ENCODE data around the gene ATAD1. TPM values are rescaled to one million over a fixed set of nuclear protein-coding genes. Genes with fewer than 3 reads are reported as not detected.

ATAD1 gene
- total and polyA plus RNA-seq, 2 donors (not counting 1 experiment from before 2014, with no cell fraction given) = 34.7 to 49.0 TPM

- Histone ChIP-seq H3K9ac (ENCODE audit: insufficient read depth, low read length) (no peak overlapping the region), H3K4me1 (ENCODE audit: control insufficient read depth, extremely low read depth, insufficient read depth, low read length) (no peaks in the 10 kb centered on the region), H3K9me3 (ENCODE audit: control insufficient read depth, insufficient read depth, low read depth, low read length) (no peaks in the 10 kb centered on the region), H4K20me1 (ENCODE audit: control insufficient read depth, extremely low read depth, insufficient read depth, low read length) (no peaks in the 10 kb centered on the region), H3K27ac (ENCODE audit: insufficient read depth, low read length) (no peak overlapping the region), H3K4me2 (ENCODE audit: extremely low read depth, insufficient read depth, low read length) (no peak overlapping the region), H3K79me2 (ENCODE audit: control insufficient read depth, insufficient read depth, low read length) (no peaks in the 10 kb centered on the region), H3K4me3 (replicated peaks in 1 of 4; ENCODE audit: control extremely low read depth in 1 of 4, insufficient read depth in 1 of 4, low read depth in 3 of 4, low read length in 4 of 4) (no peak overlapping the region), H2AFZ (ENCODE audit: low read length) (no peak overlapping the region), H3K27me3 (ENCODE audit: control insufficient read depth, insufficient read depth, low read length) (no peaks in the 10 kb centered on the region), H3K36me3 (ENCODE audit: control insufficient read depth, insufficient read depth, low read length) (no peaks in the 10 kb centered on the region)
- no peak for DNase-seq (ENCODE audit: low read depth in 2 of 2)
- TF ChIP-seq CTCF (conservative IDR thresholded peaks at IDR 0.05 in 1 of 2, IDR thresholded peaks at IDR 0.05 in 1 of 2; ENCODE audit: low read depth in 1 of 2, low read length in 2 of 2) (no peak), EZH2 (IDR thresholded peaks at IDR 0.05; ENCODE audit: low read length, missing control alignments) (no peak)
Observed at GRCh38 chr10:87827681-87828080, 9.7 kb upstream of the ATAD1 start.

- H4K20me1 ChIP-seq (ENCODE audit: control insufficient read depth, extremely low read depth, insufficient read depth, low read length) = no peaks in the 10 kb centered on the region
- no peak overlapping the region for H3K27ac ChIP-seq (ENCODE audit: insufficient read depth, low read length)
- no peak overlapping the region for H3K4me2 ChIP-seq (ENCODE audit: extremely low read depth, insufficient read depth, low read length)
- no peak overlapping the region for H3K9ac ChIP-seq (ENCODE audit: insufficient read depth, low read length)
- DNase-seq (ENCODE audit: low read depth in 2 of 2) = no peak
- no peaks in the 10 kb centered on the region for H3K27me3 ChIP-seq (ENCODE audit: control insufficient read depth, insufficient read depth, low read length)
- TF ChIP-seq CTCF (conservative IDR thresholded peaks at IDR 0.05 in 1 of 2, IDR thresholded peaks at IDR 0.05 in 1 of 2; ENCODE audit: low read depth in 1 of 2, low read length in 2 of 2) (no peak), EZH2 (IDR thresholded peaks at IDR 0.05; ENCODE audit: low read length, missing control alignments) (no peak)
- no peaks in the 10 kb centered on the region for H3K9me3 ChIP-seq (ENCODE audit: control insufficient read depth, insufficient read depth, low read depth, low read length)
- H3K36me3 ChIP-seq (ENCODE audit: control insufficient read depth, insufficient read depth, low read length) = no peaks in the 10 kb centered on the region
- no peaks in the 10 kb centered on the region for H3K4me1 ChIP-seq (ENCODE audit: control insufficient read depth, extremely low read depth, insufficient read depth, low read length)
- H2AFZ ChIP-seq (ENCODE audit: low read length) = no peak overlapping the region
- H3K4me3 ChIP-seq (replicated peaks in 1 of 4; ENCODE audit: control extremely low read depth in 1 of 4, insufficient read depth in 1 of 4, low read depth in 3 of 4, low read length in 4 of 4) = no peak overlapping the region
- no peaks in the 10 kb centered on the region for H3K79me2 ChIP-seq (ENCODE audit: control insufficient read depth, insufficient read depth, low read length)
Observed at GRCh38 chr10:87826653-87827052, 8.6 kb upstream of the ATAD1 start.

GRCh38 chr10:87819289-87819585, 1.2 kb upstream of the ATAD1 start:
- Histone ChIP-seq H3K36me3 (ENCODE audit: control insufficient read depth, insufficient read depth, low read length) (peaks cover 2% of the 10 kb centered on the region), H3K27me3 (ENCODE audit: control insufficient read depth, insufficient read depth, low read length) (no peaks in the 10 kb centered on the region), H3K4me1 (ENCODE audit: control insufficient read depth, extremely low read depth, insufficient read depth, low read length) (peaks cover 6% of the 10 kb centered on the region), H3K79me2 (ENCODE audit: control insufficient read depth, insufficient read depth, low read length) (peaks cover 37% of the 10 kb centered on the region), H3K4me2 (ENCODE audit: extremely low read depth, insufficient read depth, low read length) (no peak overlapping the region), H2AFZ (ENCODE audit: low read length) (no peak overlapping the region), H4K20me1 (ENCODE audit: control insufficient read depth, extremely low read depth, insufficient read depth, low read length) (no peaks in the 10 kb centered on the region), H3K27ac (ENCODE audit: insufficient read depth, low read length) (no peak overlapping the region), H3K9me3 (ENCODE audit: control insufficient read depth, insufficient read depth, low read depth, low read length) (no peaks in the 10 kb centered on the region), H3K4me3 (replicated peaks in 1 of 4; ENCODE audit: control extremely low read depth in 1 of 4, insufficient read depth in 1 of 4, low read depth in 3 of 4, low read length in 4 of 4) (no peak overlapping the region), H3K9ac (ENCODE audit: insufficient read depth, low read length) (no peak overlapping the region)
- DNase-seq (ENCODE audit: low read depth in 2 of 2) = no peak
- no peak for TF ChIP-seq EZH2 (IDR thresholded peaks at IDR 0.05; ENCODE audit: low read length, missing control alignments)
- TF ChIP-seq CTCF (conservative IDR thresholded peaks at IDR 0.05 in 1 of 2, IDR thresholded peaks at IDR 0.05 in 1 of 2; ENCODE audit: low read depth in 1 of 2, low read length in 2 of 2) = no peak

Data from fibroblast of lung (primary cell).